Panc1 (cell line): ENCODE data around the gene UBE2E1.

Experiments used
- CTCF ChIP-seq: fragments of 450-650 bp; IDR thresholded peaks from 2 replicates; pipeline ENCODE4 v1.5.1; 2017; ENCODE audit warnings: mild to moderate bottlenecking
- POLR2AphosphoS5 ChIP-seq: IDR thresholded peaks from 2 replicates; pipeline ENCODE4 v1.6.1; 2012; ENCODE audit warnings: mild to moderate bottlenecking, low read depth, low read length, moderate library complexity
- REST ChIP-seq, 2 experiments: IDR thresholded peaks; 2 replicates each; pipeline ENCODE4 v1.6.1; 2011 to 2012; ENCODE audit warnings: low read depth in 2 of 2, control low read depth in 1 of 2, low read length in 1 of 2, mild to moderate bottlenecking in 1 of 2, moderate library complexity in 1 of 2; ENCODE audit not compliant: insufficient read depth in 1 of 2

GRCh38 chr3:23875113-23875725 is 69.5 kb downstream of the UBE2E1 start:
- no peak for TF ChIP-seq CTCF
- TF ChIP-seq REST (IDR thresholded peaks at IDR 0.05; ENCODE audit: insufficient read depth in 1 of 2, low read depth in 2 of 2, low read length in 1 of 2), result no peak
- no peak for TF ChIP-seq POLR2AphosphoS5
